Body of pancreas (tissue), 4 donors: ENCODE results near the gene EGF. TPM values are rescaled to one million over a fixed set of nuclear protein-coding genes. Genes with fewer than 3 reads are reported as not detected.

Experiments used
- ATAC-seq: fragments of 150-250 bp; one replicate; pipeline ENCODE4 v1.9.1; 2016
- DNase-seq, 4 donors: peaks; one replicate each; pipeline ENCODE4 v3.0.0-alpha.2; 2019
- H3K27ac ChIP-seq, 4 donors: fragments of 200-600 bp; sonication (generic); 1 replicate in 3 of 4; 2 replicates in 1 of 4; pipeline versions ENCODE4 v1.5.1 to v1.6.1; 2016 to 2019; ENCODE audit warnings: mild to moderate bottlenecking in 1 of 4, mixed read lengths in 1 of 4, moderate library complexity in 1 of 4
- H3K27me3 ChIP-seq, 2 donors: fragments of 200-600 bp; sonication (generic); one replicate each; pipeline ENCODE4 v1.6.0; 2016; ENCODE audit warnings: mild to moderate bottlenecking in 1 of 2
- H3K36me3 ChIP-seq, 2 donors: fragments of 200-600 bp; sonication (generic); replicated peaks in 1 of 2; 2 replicates each; pipeline ENCODE4 v1.5.1; 2016; ENCODE audit warnings: low read depth in 2 of 2; ENCODE audit not compliant: insufficient read depth in 1 of 2
- H3K4me1 ChIP-seq: fragments of 200-600 bp; sonication (generic); one replicate; pipeline ENCODE4 v1.6.0; 2016
- H3K4me3 ChIP-seq, 2 donors: fragments of 200-600 bp; sonication (generic); 1 replicate in 1 of 2; 2 replicates in 1 of 2; pipeline ENCODE4 v1.5.1; 2016 to 2019
- H3K9me3 ChIP-seq, 3 donors: fragments of 200-600 bp; sonication (generic); 1 replicate in 2 of 3; 2 replicates in 1 of 3; pipeline ENCODE4 v1.5.1; 2016
- POLR2A ChIP-seq, 3 donors: fragments of 450-650 bp; IDR thresholded peaks; one replicate each; pipeline ENCODE4 v1.6.1; 2016; ENCODE audit warnings: antibody characterized with exemption in 3 of 3, mild to moderate bottlenecking in 2 of 3
- WGBS, 2 donors: methylation state at CpG; one replicate each; pipeline ENCODE4 v1.1.5; 2017; 5-methylcytosine and 5-hydroxymethylcytosine counted together
- intact Hi-C: fragments of 100-400 bp; cut with DNase I; formaldehyde crosslinking; loops from one replicate; pipeline ENCODE4 v1.15.1; 2023
- total RNA-seq, 2 donors: library from RNA; depleted of rRNA; stranded (reverse); fragments of >200 nt; gene quantifications; one replicate each; pipeline ENCODE4 v1.1.0, GENCODE V29; 2016
- TF ChIP-seq, protein P1 (sequence below), 7 experiments: fragments of 450-650 bp in 4 of 7; fragments of 200-600 bp in 3 of 7; sonication (generic) in 3 of 7; IDR thresholded peaks; one replicate each; pipeline ENCODE4 v1.5.1; 2016 to 2019; ENCODE audit warnings: antibody characterized with exemption in 7 of 7

The EGF gene
- total RNA-seq, 2 donors from 2014 or later, result 44.1 to 51.1 TPM

DNA sequence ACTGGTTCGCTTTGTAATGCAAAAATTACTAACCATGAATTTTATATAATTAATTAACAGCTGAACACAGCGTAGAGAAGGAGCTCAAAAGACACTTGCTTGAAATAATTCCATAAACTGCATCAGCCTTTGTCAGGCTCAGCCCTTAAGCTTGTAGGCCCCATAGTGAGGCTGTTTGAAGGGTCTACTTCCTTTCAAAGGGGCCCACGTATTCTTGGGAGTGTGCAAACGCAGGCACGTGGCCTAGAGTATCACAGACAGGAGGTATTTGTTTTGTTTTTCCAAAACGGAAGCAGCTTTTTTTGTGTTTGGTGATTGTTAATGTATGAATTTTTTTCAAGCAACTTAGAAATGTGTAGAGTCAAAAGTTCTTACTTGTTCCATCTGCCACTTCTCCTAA is 25.6 kb upstream of the EGF start:
- intact Hi-C loops, result no loop called here
- H3K9me3 ChIP-seq, result no peaks in the 10 kb centered on the region
- no peaks in the 10 kb centered on the region for H3K4me1 ChIP-seq
- H3K27ac ChIP-seq, result no peak overlapping the region
- no peaks in the 10 kb centered on the region for H3K36me3 ChIP-seq
- TF ChIP-seq, protein P1, sequence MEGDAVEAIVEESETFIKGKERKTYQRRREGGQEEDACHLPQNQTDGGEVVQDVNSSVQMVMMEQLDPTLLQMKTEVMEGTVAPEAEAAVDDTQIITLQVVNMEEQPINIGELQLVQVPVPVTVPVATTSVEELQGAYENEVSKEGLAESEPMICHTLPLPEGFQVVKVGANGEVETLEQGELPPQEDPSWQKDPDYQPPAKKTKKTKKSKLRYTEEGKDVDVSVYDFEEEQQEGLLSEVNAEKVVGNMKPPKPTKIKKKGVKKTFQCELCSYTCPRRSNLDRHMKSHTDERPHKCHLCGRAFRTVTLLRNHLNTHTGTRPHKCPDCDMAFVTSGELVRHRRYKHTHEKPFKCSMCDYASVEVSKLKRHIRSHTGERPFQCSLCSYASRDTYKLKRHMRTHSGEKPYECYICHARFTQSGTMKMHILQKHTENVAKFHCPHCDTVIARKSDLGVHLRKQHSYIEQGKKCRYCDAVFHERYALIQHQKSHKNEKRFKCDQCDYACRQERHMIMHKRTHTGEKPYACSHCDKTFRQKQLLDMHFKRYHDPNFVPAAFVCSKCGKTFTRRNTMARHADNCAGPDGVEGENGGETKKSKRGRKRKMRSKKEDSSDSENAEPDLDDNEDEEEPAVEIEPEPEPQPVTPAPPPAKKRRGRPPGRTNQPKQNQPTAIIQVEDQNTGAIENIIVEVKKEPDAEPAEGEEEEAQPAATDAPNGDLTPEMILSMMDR (IDR thresholded peaks at IDR 0.05), result no peak
- TF ChIP-seq POLR2A (IDR thresholded peaks at IDR 0.05), result no peak
- DNase-seq, result no peak
- H3K27me3 ChIP-seq, result no peaks in the 10 kb centered on the region
- no peak overlapping the region for H3K4me3 ChIP-seq
- WGBS, 2 donors, result 65 to 74% methylated on average over 6 of the region's 6 CpGs
- no peak for ATAC-seq

DNA sequence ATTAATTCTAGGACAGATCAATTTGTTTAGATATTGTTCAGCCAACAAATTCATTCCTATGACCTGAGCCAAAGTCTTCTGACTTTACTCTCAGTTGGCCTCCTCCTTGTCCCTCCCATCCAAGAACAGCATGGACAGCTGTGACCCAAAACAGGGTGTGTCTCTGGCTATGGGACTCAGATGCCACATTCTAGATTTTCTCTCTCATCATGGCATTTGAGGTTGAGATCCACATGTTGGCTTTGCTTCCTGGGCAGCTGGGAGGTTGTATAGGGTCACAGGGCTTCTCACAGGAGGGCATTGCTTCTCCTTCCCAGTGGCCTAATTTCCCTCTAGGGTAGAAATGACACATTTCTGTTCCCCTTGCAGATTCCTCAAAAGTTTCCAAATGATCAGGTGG is 22.6 kb upstream of the EGF start:
- no peak for TF ChIP-seq POLR2A (IDR thresholded peaks at IDR 0.05)
- TF ChIP-seq, protein P1 (IDR thresholded peaks at IDR 0.05), result no peak
- H3K4me1 ChIP-seq, result no peaks in the 10 kb centered on the region
- no peaks in the 10 kb centered on the region for H3K27me3 ChIP-seq
- H3K9me3 ChIP-seq, result no peaks in the 10 kb centered on the region
- intact Hi-C loops, result no loop called here
- H3K36me3 ChIP-seq, result no peaks in the 10 kb centered on the region
- DNase-seq (no peak), ATAC-seq (no peak)
- H3K4me3 ChIP-seq, result no peak overlapping the region
- no peak overlapping the region for H3K27ac ChIP-seq

DNA sequence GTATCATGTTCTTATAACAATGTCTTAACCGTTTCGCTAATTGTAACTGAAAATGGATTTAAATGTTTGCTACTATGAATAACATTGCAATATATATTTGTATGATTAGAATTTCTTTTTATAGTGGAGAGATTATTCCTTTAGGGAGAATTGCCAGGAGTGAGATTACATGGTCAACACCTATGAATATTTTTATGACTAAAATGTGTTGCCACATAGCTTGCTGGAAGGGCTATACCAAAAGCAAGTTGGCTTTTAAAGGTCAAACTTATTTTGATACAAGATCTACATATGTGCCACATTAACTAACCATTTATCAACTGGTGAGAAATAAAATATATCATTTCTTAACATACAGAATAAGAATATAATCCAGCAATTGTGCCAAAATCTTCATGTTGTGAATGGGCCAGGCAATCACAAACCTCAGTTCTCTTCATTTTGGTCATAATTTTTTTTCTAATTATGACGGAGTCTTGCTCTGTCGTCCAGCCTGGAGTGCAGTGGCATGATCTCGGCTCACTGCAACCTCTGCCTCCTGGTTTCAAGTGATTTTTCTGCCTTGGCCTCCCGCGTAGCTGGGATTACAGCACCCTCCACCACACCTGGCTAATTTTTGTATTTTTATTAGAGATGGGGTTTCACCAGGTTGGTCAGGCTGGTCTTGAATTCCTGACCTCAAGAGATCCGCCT is 10.0 kb upstream of the EGF start:
- Histone ChIP-seq H3K27ac (no peak overlapping the region), H3K27me3 (no peaks in the 10 kb centered on the region), H3K36me3 (no peaks in the 10 kb centered on the region), H3K9me3 (no peaks in the 10 kb centered on the region), H3K4me3 (no peak overlapping the region), H3K4me1 (no peaks in the 10 kb centered on the region)
- intact Hi-C loops, result no loop called here
- WGBS, 2 donors, result 92 to 93% methylated on average over 8 of the region's 8 CpGs
- no peak for DNase-seq
- ATAC-seq, result no peak
- TF ChIP-seq, protein P1 (IDR thresholded peaks at IDR 0.05), result no peak
- no peak for TF ChIP-seq POLR2A (IDR thresholded peaks at IDR 0.05)

DNA sequence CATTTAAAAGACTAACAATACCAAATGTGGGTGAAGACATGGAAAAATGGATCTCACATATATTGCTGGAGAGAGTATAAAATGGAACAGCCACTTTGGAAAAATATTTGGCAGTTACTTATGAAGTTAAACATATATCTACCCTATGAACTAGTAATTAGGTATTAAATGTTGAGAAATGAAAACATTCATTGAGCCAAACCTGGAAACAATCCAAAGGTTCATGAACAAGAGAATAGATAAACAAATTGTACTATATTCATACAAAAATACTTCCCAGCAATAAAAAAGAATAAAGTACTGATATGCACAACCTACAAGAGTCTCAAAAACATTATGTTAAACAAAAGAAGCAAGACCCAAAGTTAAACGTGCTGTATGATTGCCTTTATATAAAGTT is 4.0 kb upstream of the EGF start:
- TF ChIP-seq POLR2A (IDR thresholded peaks at IDR 0.05), result no peak
- TF ChIP-seq, protein P1 (IDR thresholded peaks at IDR 0.05), result no peak
- Histone ChIP-seq H3K36me3 (no peaks in the 10 kb centered on the region), H3K27me3 (no peaks in the 10 kb centered on the region), H3K4me1 (peaks cover 5% of the 10 kb centered on the region), H3K9me3 (no peaks in the 10 kb centered on the region), H3K27ac (no peak overlapping the region), H3K4me3 (no peak overlapping the region)
- DNase-seq, result no peak
- intact Hi-C loops, result no loop called here
- no peak for ATAC-seq
- 71 to 83% methylated on average over 1 of the region's 1 CpG for WGBS, 2 donors

DNA sequence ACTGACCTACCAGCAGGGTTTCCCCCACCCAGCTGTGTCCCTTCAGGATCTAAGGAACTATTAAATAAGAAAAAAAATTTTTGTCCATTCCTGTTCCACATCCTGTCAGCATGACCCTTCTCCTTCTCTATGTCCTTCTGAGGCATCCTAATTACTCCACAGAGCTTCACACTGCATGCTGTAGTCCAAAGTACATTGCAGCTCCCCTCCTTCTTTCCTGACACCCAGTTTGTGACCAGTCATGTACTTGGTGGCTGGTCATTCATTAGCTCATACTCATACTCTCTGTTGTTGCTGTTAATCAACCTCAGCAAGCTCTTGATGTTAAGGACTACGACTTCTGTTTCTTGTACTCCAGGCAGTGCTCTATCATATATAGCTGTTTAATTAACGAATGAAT is 2.4 kb upstream of the EGF start:
- Histone ChIP-seq H3K36me3 (no peaks in the 10 kb centered on the region), H3K9me3 (no peaks in the 10 kb centered on the region), H3K27ac (no peak overlapping the region), H3K4me3 (no peak overlapping the region), H3K4me1 (peaks cover 5% of the 10 kb centered on the region), H3K27me3 (no peaks in the 10 kb centered on the region)
- DNase-seq, result no peak
- 83 to 84% methylated on average over 2 of the region's 2 CpGs for WGBS, 2 donors
- intact Hi-C loops, result no loop called here
- ATAC-seq, result no peak
- no peak for TF ChIP-seq POLR2A (IDR thresholded peaks at IDR 0.05)
- TF ChIP-seq, protein P1 (IDR thresholded peaks at IDR 0.05), result no peak
